GM19372 (cell line): ENCODE measurements around the gene ZNF569.
A peak's percentile ranks its signal among the peaks of the same experiment; 100 is the strongest.

Experiments
- ATAC-seq: cut with Tn5 transposase; IDR thresholded peaks from one replicate; pipeline ENCODE4 v1.9.1; 2021; ENCODE audit warnings: mild to moderate bottlenecking, low read depth, moderate library complexity; ENCODE audit not compliant: unreplicated experiment

The ZNF569 gene

DNA sequence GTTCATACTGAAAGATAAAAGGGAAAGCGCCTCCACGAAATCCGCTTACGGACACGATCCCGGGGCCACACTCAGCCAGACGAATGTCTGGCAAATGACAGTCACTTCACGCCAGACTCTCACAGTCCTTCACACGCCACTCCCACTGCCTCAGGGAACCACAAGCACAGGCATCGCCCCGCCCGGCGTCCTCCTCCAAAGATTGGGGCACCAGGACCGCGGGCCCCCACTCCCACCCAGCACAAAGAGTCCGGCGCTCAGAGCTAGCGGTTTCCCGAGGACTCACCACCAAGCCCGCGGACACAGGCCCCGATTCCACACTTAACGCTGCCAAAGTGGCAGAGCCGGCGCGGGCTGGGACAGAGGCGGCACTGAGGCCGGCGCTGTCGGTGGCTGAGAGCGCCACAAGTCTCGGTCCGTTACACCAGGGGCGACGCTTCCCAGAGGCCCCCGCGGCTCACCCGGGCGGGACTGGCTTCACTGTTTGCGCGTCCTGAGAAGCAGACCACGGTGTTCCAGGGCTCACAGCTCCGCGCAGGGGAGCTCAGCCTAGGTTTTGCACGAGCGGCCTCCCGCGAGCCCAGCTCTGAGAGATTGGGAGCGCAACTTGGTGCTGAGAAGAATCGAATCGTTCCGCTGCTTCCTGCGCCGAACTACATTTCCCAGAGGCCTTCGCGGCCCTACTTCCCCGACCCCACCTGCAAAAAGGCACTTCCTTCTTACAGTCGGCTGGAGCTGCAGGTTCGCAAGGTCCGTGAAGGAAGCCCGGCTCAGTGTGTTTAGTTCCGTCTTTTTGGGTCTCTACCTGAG is at the start of gene ZNF569:
Gene ZNF569, minus strand, starts transcription at position 647 of the 810 bp plus-strand sequence. CDS start 22,523 bp downstream, outside the sequence.
- peak; percentile 60 for ATAC-seq

DNA sequence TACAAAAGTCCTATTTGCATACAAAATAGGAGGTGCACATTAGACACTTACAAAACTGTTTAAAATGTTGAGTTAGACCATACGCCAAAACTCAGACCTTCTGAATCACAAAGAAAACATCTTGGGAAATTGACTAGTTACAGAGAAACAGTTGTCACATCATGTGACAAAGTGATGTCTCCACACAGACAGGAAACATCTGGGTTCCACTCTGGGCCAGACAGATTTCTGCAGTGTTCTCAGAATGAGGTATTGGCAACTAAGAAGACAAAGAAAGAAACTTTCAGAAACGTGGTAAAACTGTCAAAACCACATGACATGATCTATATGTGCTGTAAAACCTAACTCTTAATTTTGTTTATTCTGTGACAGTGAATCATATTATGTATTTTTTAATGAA is 46.2 kb upstream of the ZNF569 start:
- ATAC-seq = no peak

- ATAC-seq = no peak
Measured at GRCh38 chr19:37511821-37512220, 44.6 kb upstream of the ZNF569 start.

DNA sequence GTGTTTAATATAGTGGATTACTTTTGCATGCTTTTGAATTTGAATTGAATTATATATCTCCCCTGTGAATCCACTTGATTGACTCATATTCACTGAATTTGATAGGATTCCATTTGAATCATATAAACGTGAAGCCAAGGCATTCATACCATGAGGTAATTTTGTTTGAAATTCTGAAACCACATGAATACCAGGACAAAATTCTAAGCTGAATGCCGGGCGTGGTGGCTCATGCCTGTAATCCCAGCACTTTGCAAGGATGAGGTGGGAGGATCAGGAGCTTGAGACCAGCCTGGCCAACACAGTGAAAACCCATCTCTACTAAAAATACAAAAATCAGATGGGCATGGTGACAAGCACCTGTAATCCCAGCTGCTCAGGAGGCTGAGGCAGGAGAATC is 43.9 kb upstream of the ZNF569 start:
- ATAC-seq = no peak

DNA sequence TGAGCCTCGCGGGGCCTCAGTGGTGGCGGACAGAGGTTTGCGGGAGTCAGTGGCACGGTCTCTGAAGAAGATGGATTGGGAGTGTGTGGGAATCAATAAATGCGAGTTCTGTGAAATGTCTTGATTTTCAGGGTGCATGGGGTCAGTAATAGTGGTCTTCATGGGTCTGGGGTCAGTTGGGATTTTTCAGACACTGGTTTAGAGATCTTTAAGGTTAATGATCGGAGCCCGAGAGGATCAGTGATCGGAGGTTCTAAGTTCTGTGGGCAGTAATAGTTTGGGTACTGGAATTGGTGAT is 39.9 kb upstream of the ZNF569 start:
- no peak for ATAC-seq

DNA sequence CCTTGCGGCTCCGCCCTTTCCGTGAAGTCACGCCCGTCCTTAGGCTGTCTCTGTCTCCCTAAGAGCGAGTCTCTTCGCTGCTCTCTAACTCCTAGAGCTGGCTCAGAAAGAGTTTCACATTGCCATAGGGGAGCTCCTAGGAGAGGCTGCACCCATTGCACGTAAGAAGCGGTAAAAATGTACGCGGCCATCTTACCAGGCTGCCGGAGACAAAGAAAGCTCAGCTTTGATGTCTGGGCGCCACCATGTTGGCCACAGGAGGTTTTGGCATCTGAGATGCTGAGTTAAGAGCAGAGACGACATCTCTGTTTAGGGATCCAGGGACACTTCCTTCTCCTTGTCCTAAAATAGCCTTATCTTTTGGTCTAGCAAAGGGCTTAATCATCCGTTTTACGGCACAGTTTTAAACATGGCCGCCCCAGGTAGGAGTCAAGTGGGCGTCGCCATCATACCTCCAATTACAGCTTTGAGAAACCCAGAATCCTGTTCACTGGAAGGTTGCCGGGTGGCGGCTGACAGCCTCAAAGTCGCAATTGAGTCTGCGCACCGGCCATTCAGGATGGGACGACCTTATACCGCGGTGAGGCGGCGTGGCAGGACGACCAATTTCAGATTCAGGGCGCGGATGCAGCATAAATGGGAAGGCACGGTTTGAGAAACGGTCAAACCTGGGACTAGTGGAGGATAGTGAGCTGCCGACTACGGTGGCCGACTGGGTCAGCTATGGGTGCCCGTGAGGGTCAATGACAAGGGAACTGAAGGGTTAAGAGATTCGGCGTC is 39.3 kb upstream of the ZNF569 start, which contains the start of gene ZNF793:
Gene ZNF793, plus strand, starts transcription at position 553 of the 780 bp plus-strand sequence. CDS start 16,501 bp downstream, outside the sequence.
- ATAC-seq = no peak

GRCh38 chr19:37505958-37506386 is 38.7 kb upstream of the ZNF569 start:
- no peak for ATAC-seq

DNA sequence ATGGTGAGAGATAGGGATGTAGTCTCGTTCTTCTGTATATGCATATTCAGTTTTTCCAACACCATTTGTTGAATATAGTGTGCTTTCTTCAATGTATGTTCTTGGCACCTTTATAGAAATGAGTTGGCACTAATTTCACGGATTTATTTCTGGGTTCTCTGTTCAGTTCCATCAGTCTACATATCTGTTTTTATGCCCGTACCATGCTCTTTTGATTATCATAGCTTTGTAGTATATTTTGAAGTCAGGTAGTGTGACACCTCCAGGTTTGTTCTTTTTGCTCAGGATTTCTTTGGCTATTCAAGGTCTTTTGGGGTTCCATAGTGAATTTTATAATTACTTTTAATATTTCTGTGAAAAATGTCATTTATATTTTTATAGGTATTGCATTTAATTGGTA is 25.0 kb upstream of the ZNF569 start:
- no peak for ATAC-seq

GRCh38 chr19:37484406-37485168 is 17.3 kb upstream of the ZNF569 start:
- no peak for ATAC-seq

DNA sequence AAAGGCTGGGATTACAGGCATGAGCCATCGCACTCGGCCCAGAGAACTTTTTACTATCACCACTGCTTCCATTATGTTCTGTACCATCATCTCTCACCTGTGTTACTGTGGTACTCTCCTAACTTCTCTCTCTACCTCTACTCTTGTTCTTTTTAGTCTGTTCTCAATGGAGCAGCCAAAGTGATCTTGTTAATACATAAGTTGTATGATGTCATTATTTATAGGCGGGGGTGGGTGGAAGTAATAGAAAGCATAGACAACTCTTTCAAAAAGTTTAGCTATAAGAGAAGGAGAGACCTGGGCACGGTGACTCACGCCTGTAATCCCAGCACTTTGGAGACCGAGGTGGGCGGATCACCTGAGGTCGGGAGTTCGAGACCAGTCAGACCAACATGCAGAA is 4.9 kb upstream of the ZNF569 start:
- ATAC-seq = no peak

- no peak for ATAC-seq
Measured at GRCh38 chr19:37470216-37470615, 3.0 kb upstream of the ZNF569 start.

DNA sequence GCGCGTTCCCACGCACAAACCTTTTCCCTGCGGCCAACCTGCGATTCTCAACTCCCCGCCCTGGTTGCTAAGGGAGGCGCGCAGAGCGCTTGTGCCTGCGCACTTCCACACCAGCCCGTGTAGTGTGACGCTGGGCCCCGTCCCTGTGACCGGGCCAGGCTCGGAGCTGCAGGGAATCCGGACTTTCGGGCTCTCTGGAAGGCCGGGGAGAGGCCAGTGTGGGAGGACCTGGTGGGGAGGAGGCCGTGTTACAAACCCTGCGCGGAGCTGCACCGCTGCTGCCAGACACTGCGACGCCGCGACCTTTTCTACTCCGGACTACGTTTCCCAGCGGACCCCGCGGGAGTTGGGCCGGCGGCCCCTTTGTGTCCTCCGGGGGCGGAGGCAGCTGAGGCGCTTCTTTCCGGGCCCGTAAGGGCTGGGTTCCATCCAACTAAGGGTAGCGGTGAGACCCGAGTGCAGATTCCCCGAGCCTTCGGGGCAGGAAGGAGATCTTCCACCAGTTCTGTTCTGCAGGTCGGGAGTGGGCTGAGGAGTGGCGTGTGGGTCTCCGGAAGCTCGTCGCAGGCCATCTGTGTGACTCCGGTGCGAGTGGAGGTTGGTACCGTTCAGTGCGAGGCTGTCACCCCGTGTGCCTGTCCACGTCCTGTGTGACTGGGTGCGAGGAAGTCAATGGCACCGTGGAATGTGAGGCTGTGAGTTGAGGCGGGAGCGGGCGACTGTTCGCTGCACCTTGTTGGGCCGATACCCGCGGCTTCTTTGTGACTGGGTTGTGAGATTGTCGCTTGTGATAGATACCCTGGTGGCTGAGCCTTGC is 1.9 kb upstream of the ZNF569 start, which contains the start of gene ZNF570:
Gene ZNF570, plus strand, starts transcription at position 396 of the 817 bp plus-strand sequence. CDS start 999 bp downstream, outside the sequence.
- peak; percentile 46 for ATAC-seq

DNA sequence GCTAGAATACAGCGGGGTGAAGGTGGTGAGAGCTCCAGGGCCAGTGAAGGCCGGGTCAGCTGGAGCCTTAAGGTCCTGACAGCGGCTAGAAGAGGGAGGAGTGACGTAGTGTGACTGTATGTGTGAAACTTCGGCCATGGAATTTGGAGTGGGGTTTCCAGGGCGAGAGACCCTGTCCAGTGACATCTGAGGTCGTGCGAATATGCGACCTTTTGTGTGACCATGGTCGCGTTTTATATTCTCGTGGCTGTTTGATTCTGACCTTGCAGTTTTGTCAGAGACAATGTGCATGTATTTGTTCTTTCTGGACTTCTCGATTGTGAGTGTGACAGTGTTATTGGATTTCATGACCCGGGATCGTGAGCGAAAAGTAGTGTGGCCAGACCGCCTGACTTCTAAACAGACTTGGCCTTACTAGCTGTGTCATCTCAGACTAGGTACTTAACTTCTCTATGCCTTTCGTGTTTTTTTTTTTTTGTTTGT is 405 bp upstream of the ZNF569 start:
- no peak for ATAC-seq

- ATAC-seq = no peak
Measured at GRCh38 chr19:37466277-37466797, 907 bp downstream of the ZNF569 start.

GRCh38 chr19:37452500-37453245 is 14.6 kb downstream of the ZNF569 start:
- ATAC-seq = no peak

GRCh38 chr19:37413313-37414084 is 53.7 kb downstream of the ZNF569 start:
- no peak for ATAC-seq

DNA sequence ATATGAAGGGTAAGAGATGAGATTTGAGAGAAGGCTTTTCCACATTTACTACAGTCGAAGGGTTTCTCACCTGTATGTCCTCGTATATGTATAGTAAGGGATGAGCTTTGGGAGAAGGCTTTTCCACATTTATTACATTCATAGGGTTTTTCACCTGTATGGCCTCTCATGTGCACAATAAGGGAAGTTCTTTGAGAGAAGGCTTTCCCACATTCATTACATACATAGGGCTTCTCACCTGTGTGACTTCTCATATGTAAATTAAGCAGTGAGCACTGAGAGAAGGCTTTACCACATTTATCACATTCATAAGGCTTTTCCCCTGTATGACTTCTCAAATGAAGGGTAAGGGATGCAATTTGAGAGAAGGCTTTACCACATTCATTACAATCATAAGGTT is 54.5 kb downstream of the ZNF569 start:
- ATAC-seq = no peak
